Measurements from ENCODE around the gene ANTXR1. TPM values are rescaled to one million over a fixed set of nuclear protein-coding genes. Genes with fewer than 3 reads are reported as not detected.

Gene ANTXR1
- total RNA-seq, 1 donor, result 61.5 TPM

DNA sequence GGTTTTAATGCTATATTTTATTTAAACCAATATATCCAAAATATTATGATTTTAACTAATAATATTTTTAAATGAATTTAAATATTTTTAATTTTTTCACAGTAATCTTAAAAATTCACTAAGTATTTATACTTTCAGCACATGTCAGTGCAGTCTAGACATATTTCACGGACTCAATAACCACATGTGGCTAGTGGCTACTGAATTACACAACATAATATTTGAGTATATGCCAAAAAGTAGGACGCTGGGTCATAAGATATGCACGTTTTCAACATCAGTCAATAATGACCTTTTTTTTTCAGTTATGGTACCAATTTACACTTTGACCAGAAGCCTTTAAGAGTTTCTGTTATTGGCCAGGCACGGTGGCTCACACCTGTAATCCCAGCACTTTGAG is 256.4 kb downstream of the ANTXR1 start:
- H3K4me3 ChIP-seq (ENCODE audit: low read depth, low read length), result no peak overlapping the region
- no peak for DNase-seq (ENCODE audit: low read depth)
- no peak for TF ChIP-seq CTCF (IDR thresholded peaks at IDR 0.05; ENCODE audit: insufficient read depth, low read length)

- no peak overlapping the region for H3K4me3 ChIP-seq (ENCODE audit: low read depth, low read length)
- peak; percentile 77 for DNase-seq (ENCODE audit: low read depth)
- TF ChIP-seq CTCF (IDR thresholded peaks at IDR 0.05; ENCODE audit: insufficient read depth, low read length), result no peak
Measured at GRCh38 chr2:69271831-69272257, 258.9 kb downstream of the ANTXR1 start.

GRCh38 chr2:69272803-69273471 is 260.0 kb downstream of the ANTXR1 start:
- no peak for TF ChIP-seq CTCF (IDR thresholded peaks at IDR 0.05; ENCODE audit: insufficient read depth, low read length)
- no peak overlapping the region for H3K4me3 ChIP-seq (ENCODE audit: low read depth, low read length)
- DNase-seq (ENCODE audit: low read depth), result peak; percentile 21

DNA sequence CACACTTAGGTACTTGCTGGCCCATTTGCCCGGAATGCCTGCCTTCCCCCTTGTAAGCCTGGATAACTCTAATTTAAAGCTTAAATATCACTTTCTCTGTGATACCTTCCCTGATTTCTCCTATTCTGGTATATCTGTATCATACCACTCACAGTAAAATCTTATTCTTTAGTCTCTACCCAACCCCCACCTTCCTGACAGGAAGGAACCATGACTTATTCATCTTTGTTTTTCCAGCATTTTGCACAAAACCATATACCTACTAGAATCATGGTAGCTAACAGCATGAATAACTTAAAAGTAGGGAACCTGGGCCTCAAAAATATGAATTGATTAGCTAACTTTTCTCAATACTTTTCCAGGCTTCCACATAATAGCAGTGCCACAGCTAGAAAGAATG is 262.5 kb downstream of the ANTXR1 start:
- DNase-seq (ENCODE audit: low read depth), result no peak
- no peak for TF ChIP-seq CTCF (IDR thresholded peaks at IDR 0.05; ENCODE audit: insufficient read depth, low read length)
- no peak overlapping the region for H3K4me3 ChIP-seq (ENCODE audit: low read depth, low read length)

GRCh38 chr2:69278366-69278765 is 265.4 kb downstream of the ANTXR1 start:
- DNase-seq (ENCODE audit: low read depth), result no peak
- no peak overlapping the region for H3K4me3 ChIP-seq (ENCODE audit: low read depth, low read length)
- TF ChIP-seq CTCF (IDR thresholded peaks at IDR 0.05; ENCODE audit: insufficient read depth, low read length), result no peak

DNA sequence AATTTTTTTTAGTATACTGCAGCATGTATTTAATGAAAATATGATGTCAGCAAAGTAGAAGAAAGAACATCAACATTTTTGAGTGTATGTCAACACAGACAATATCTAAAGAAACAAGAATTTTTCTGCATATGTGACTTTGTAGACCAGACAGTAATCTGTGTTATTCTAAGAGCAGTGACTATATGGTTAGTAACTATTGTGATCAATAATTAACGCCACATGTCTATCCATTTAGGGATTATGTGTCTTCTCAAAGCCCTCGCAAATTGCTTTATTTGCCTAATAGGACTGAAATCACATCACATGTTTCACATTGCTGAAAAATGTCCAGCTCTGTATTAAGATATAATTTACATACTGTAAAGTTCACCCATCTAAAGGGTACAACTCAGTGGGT is 266.2 kb downstream of the ANTXR1 start:
- DNase-seq (ENCODE audit: low read depth), result no peak
- no peak overlapping the region for H3K4me3 ChIP-seq (ENCODE audit: low read depth, low read length)
- TF ChIP-seq CTCF (IDR thresholded peaks at IDR 0.05; ENCODE audit: insufficient read depth, low read length), result no peak

Data from fibroblast of the aortic adventitia (primary cell).